Naive B cell (primary cell): ENCODE data around the gene JAM3. TPM values are rescaled to one million over a fixed set of nuclear protein-coding genes. Genes with fewer than 3 reads are reported as not detected.

Experiments used
- ATAC-seq, 2 donors: fragments of 150-1000 bp; cut with Tn5 transposase; 2 replicates each; pipeline ENCODE4 v1.10.0; 2021; ENCODE audit warnings: low read depth in 2 of 2, mild to moderate bottlenecking in 2 of 2, moderate library complexity in 2 of 2
- DNase-seq: peaks from one replicate; pipeline ENCODE4 v3.0.0; 2022
- H3K27ac Mint-ChIP-seq, 6 donors: one replicate each; pipeline ENCODE4 v1.8.0; 2020 to 2022; ENCODE audit warnings: mild to moderate bottlenecking in 6 of 6, mixed read lengths in 6 of 6, moderate library complexity in 5 of 6, inconsistent platforms in 2 of 6
- H3K27me3 Mint-ChIP-seq, 3 donors: one replicate each; pipeline ENCODE4 v1.8.0; 2021 to 2022; ENCODE audit warnings: mixed read lengths in 3 of 3, mild to moderate bottlenecking in 1 of 3
- H3K36me3 Mint-ChIP-seq, 2 donors: one replicate each; pipeline ENCODE4 v1.8.0; 2020 to 2022; ENCODE audit warnings: mixed read lengths in 2 of 2, inconsistent platforms in 1 of 2, mild to moderate bottlenecking in 1 of 2
- H3K4me1 Mint-ChIP-seq, 3 donors: one replicate each; pipeline ENCODE4 v1.8.0; 2020 to 2022; ENCODE audit warnings: mixed read lengths in 3 of 3, inconsistent platforms in 1 of 3, mild to moderate bottlenecking in 1 of 3, moderate library complexity in 1 of 3
- H3K4me3 Mint-ChIP-seq, 8 donors: one replicate each; pipeline ENCODE4 v1.8.0; 2020 to 2022; ENCODE audit warnings: mild to moderate bottlenecking in 8 of 8, mixed read lengths in 8 of 8, moderate library complexity in 8 of 8, inconsistent platforms in 2 of 8
- H3K9me3 Mint-ChIP-seq, 7 donors: one replicate each; pipeline ENCODE4 v1.8.0; 2020 to 2022; ENCODE audit warnings: mixed read lengths in 7 of 7, mild to moderate bottlenecking in 5 of 7, inconsistent platforms in 2 of 7, moderate library complexity in 1 of 7
- polyA plus RNA-seq, 6 donors: library from polyadenylated mRNA; unstranded; fragments of 300-500 nt; fragmentation: Illumina TruSeq; gene quantifications; one replicate each; pipeline ENCODE4 v1.2.3, GENCODE V29; 2021; ENCODE audit warnings: low read depth in 6 of 6

JAM3 gene
- polyA plus RNA-seq = 10 to 100 TPM in 1 of 6 donors, 1 to 10 TPM in 5; 5.3 to 10.6 (median 6.5) TPM

DNA sequence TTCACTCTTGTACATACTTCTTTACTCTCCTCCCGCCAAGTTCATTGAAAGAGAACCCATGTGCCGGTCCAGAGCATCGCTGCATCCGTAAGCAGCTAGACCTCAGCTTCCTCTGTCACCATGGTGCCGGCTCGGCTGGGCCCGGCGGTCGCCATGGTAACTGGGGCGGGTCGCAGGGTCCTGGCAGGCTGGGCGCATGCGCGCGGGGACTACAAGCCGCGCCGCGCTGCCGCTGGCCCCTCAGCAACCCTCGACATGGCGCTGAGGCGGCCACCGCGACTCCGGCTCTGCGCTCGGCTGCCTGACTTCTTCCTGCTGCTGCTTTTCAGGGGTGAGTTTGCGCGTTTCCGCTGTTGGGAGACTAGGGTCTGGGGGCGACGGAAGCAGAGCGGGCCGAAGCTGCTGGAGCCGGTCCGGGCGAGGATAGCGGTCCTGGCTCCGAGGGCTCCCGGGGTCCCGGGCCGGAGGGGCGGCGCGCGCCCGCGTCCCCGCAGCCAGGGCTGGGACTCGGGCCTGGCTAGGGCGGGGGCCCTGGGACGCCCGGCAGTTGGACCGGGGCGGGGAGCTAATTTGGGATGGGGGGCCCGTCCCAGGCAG lies at the start of gene JAM3:
JAM3 (plus strand) TSS at position 244 of the 597 bp plus-strand sequence; CDS start at position 256, 12 bp downstream.
- peak; percentile 99 for DNase-seq
- peak; percentile 91 to 93 for ATAC-seq
- H3K4me1 Mint-ChIP-seq = peaks cover 18 to 34% (median 29%) of the 10 kb centered on the region in 3 donors
- H3K9me3 Mint-ChIP-seq = no peaks in the 10 kb centered on the region
- H3K4me3 Mint-ChIP-seq = peak within 1 kb of the TSS; percentile 87 to 97 (median 94)
- H3K36me3 Mint-ChIP-seq = no peaks in the 10 kb centered on the region
- H3K27me3 Mint-ChIP-seq = peaks cover 0 to 34% (median 13%) of the 10 kb centered on the region in 3 donors
- H3K27ac Mint-ChIP-seq = peak within 1 kb of the TSS; percentile 93 to 99 (median 96)

DNA sequence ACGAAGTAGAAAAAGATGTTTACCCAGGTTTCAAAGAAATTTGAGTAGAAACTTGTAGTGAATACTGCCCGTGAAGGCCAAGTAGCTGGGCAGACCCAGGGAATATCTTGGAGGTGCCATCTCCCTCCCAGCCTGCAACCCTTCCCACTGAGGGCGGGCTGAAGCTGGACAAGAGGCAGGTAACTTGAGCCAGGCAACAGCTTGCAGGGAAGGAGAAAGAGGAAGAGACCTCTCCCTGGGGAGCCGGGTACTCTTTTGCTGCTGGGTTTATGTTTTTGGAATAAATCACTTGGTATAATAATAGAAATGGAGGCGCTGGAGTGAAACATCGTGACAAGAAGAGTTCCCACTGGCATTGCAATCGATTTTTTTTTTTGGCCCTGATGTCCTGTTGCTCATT lies 49.4 kb upstream of the JAM3 start:
- no peaks in the 10 kb centered on the region for H3K9me3 Mint-ChIP-seq
- DNase-seq (no peak), ATAC-seq (no peak)
- no peak overlapping the region for H3K4me3 Mint-ChIP-seq
- peaks cover 16 to 35% (median 17%) of the 10 kb centered on the region in 3 donors for H3K27me3 Mint-ChIP-seq
- H3K4me1 Mint-ChIP-seq = peaks cover 0 to 5% (median 0%) of the 10 kb centered on the region in 3 donors
- no peaks in the 10 kb centered on the region for H3K36me3 Mint-ChIP-seq
- H3K27ac Mint-ChIP-seq = peak overlapping the region in 1 of 6 donors; percentile 35

DNA sequence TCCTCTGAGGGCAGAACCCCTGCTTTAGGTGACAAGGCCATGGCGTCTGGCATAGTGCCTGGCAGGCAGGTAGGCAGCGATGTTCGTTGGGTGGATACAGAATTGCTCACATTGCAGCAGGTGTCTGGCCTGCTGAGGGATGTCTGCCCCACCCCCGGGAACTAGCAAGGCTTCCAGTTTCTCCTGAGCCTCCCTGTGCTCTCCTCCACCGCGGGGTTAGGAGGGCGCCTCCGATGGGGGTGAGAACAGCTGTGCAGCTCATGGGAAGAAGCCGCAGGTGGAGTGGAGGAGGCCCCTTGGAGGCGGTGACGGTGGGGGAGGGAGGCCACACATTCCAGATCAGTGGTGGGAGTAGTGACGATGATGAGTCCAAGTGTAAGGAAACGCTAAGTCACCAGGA lies 48.3 kb upstream of the JAM3 start:
- H3K9me3 Mint-ChIP-seq = no peaks in the 10 kb centered on the region
- H3K4me1 Mint-ChIP-seq = peaks cover 0 to 5% (median 0%) of the 10 kb centered on the region in 3 donors
- H3K4me3 Mint-ChIP-seq = no peak overlapping the region
- no peak for ATAC-seq
- DNase-seq = no peak
- peak overlapping the region in 1 of 6 donors; percentile 92 for H3K27ac Mint-ChIP-seq
- no peaks in the 10 kb centered on the region for H3K36me3 Mint-ChIP-seq
- peaks cover 24 to 35% (median 26%) of the 10 kb centered on the region in 3 donors for H3K27me3 Mint-ChIP-seq

DNA sequence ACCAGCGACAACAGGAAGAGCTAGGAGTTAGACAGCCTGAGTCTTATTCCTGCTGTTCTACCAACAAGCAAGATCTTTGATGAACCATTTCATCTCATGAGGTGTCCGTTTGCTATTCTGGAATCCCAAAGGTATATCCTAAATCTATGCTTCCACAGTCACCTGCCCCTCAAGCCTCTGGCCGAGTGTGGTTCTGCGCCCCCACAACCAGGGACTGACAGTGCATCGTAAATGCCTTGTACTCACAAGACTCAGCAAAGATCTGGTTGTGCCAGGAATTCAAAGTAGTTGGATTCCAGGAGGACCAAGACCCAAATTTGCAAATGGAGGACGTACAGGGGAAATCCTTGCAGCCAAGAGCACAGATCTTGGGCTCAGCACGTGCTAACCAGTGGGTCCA lies 47.5 kb upstream of the JAM3 start:
- Mint-ChIP-seq H3K27ac (no peak overlapping the region), H3K9me3 (no peaks in the 10 kb centered on the region), H3K4me3 (no peak overlapping the region), H3K4me1 (peaks cover 0 to 5% (median 0%) of the 10 kb centered on the region in 3 donors), H3K27me3 (peaks cover 23 to 42% (median 31%) of the 10 kb centered on the region in 3 donors), H3K36me3 (no peaks in the 10 kb centered on the region)
- no peak for DNase-seq
- no peak for ATAC-seq

DNA sequence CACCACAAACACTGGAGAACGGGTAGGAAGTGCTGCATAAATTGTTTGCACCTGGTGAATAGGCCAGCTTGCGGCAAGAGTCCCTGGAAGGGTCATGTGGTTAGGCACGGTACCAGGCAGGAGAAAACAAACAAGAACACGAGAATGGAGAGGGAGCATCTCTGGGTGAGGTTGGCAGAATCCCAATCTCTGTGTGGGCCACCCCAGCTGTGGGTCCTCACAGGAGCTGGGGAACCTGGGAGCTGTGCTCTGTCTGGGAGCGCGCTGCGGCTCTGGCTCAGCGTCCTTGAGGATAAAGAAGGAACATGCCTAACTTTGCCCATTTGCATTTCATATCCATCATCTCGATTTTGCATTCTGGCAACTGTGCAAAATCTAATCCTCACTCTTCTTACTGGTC lies 46.1 kb upstream of the JAM3 start:
- no peak overlapping the region for H3K4me3 Mint-ChIP-seq
- DNase-seq (no peak), ATAC-seq (no peak)
- H3K27me3 Mint-ChIP-seq = peaks cover 22 to 45% (median 31%) of the 10 kb centered on the region in 3 donors
- H3K27ac Mint-ChIP-seq = no peak overlapping the region
- peaks cover 0 to 5% (median 0%) of the 10 kb centered on the region in 3 donors for H3K4me1 Mint-ChIP-seq
- no peaks in the 10 kb centered on the region for H3K36me3 Mint-ChIP-seq
- H3K9me3 Mint-ChIP-seq = no peaks in the 10 kb centered on the region

DNA sequence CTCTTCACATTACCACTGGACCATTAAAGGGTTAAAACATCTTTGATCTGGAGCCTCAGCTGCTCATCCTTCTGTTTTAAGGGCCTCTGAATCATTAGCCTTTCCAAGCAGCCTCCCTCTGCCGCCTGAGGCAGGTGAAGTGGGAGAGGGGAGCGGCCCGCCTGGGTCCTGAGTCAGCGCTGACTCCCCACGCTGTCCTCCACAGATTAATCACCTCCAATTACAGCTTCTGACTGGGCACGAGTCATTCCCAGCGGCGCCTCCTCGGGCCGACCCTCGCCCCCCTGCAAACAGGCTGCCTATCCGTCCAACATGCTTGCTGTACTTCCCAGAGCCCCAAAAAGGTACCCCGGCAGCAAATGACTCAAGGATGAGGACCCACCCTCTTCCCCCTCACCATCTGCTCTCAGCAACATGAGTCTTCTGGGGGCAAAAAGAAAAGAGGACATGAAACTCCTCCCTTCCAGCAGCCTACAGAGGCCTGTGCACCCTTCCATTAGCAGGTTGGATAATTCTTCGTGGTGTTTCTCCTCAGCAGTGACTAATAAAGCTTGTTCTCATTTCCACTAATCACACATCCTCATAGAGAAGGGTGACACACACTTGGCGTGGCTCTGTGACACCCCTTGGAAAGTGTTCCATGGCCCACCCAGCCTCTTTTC lies 44.3 kb upstream of the JAM3 start:
- Mint-ChIP-seq H3K27me3 (peaks cover 22 to 58% (median 39%) of the 10 kb centered on the region in 3 donors), H3K4me1 (peaks cover 0 to 5% (median 0%) of the 10 kb centered on the region in 3 donors), H3K4me3 (peak overlapping the region in 1 of 8 donors; percentile 70), H3K36me3 (no peaks in the 10 kb centered on the region), H3K9me3 (no peaks in the 10 kb centered on the region), H3K27ac (no peak overlapping the region)
- ATAC-seq = no peak
- no peak for DNase-seq

DNA sequence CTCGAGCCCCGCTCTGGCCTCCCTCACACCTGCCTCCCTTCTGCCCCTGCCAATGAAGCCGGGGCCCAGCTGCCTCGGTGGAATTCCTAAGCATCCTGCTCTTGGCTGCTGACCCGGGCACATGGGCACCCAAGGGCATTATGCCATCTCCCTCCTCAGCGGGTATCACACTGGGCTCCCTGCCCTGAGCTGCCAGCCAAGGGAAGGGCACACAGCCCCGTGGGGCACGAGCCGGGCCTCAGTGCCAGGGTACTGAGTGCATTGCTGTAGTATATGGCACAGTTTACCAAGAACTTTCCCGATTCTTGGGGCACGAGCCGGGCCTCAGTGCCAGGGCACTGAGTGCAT lies 43.8 kb upstream of the JAM3 start:
- H3K27ac Mint-ChIP-seq = no peak overlapping the region
- H3K4me1 Mint-ChIP-seq = no peaks in the 10 kb centered on the region
- no peak overlapping the region for H3K4me3 Mint-ChIP-seq
- no peak for ATAC-seq
- no peak for DNase-seq
- H3K27me3 Mint-ChIP-seq = peaks cover 24 to 60% (median 39%) of the 10 kb centered on the region in 3 donors
- no peaks in the 10 kb centered on the region for H3K9me3 Mint-ChIP-seq
- no peaks in the 10 kb centered on the region for H3K36me3 Mint-ChIP-seq

DNA sequence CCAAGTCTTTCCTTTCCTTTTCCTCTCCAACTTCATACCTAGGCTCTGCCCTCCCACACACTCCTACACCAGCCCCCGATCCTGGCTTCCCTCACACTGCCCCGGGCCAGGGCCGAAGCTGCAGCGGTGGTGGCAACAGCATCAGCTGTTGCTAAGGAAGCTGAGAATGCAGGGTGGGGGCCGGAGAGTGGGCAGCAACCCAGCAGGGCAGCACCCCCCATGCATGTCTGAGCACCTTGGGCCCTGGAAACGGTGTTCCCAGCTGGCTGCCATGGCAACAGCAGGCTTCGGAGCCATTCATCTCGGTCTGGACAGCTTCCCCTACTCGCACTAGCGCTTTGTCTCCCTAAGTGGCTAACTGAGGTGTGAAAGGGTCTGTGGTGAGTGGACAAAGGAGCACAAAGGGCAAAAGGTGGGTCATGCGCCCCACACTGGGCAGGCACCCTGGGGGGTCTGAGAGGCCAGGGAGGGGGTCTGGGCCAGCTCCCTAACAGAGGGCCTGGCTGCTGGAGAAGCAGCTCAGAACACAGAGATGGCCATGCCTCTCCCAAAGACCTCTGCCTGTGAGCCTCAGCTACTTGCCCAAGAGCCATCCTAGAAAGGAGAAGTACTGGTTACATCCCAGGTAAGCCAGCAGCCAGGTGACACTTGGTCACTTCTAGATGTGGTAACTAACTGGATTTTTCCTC lies 42.1 kb upstream of the JAM3 start:
- H3K36me3 Mint-ChIP-seq = no peaks in the 10 kb centered on the region
- peak overlapping the region in 1 of 8 donors; percentile 82 for H3K4me3 Mint-ChIP-seq
- ATAC-seq (no peak), DNase-seq (no peak)
- H3K4me1 Mint-ChIP-seq = no peaks in the 10 kb centered on the region
- no peak overlapping the region for H3K27ac Mint-ChIP-seq
- H3K9me3 Mint-ChIP-seq = no peaks in the 10 kb centered on the region
- peaks cover 34 to 69% (median 45%) of the 10 kb centered on the region in 3 donors for H3K27me3 Mint-ChIP-seq

DNA sequence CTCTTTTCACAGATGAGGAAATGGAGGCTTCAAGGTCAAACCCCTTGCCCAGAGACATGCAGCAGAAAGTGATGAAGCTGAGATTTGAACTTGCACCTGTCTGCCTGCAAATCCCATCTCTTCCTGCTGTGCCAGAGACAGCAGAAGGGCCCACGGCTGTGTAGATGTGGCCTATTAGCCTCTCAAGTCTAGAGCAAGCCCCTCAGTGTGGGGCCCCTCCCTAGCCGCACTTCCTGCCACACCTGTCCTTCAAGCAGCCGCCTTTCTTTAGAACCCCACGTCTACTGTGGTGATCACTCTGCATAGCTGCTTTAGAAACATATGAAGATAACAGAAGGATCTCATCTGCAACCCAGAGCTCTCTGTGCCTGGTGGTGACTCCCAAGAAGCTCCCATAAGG lies 41.2 kb upstream of the JAM3 start:
- H3K9me3 Mint-ChIP-seq = no peaks in the 10 kb centered on the region
- H3K4me1 Mint-ChIP-seq = peaks cover 0 to 5% (median 2%) of the 10 kb centered on the region in 3 donors
- no peak for DNase-seq
- H3K27me3 Mint-ChIP-seq = peaks cover 40 to 76% (median 54%) of the 10 kb centered on the region in 3 donors
- H3K27ac Mint-ChIP-seq = no peak overlapping the region
- no peak overlapping the region for H3K4me3 Mint-ChIP-seq
- ATAC-seq = no peak
- no peaks in the 10 kb centered on the region for H3K36me3 Mint-ChIP-seq

DNA sequence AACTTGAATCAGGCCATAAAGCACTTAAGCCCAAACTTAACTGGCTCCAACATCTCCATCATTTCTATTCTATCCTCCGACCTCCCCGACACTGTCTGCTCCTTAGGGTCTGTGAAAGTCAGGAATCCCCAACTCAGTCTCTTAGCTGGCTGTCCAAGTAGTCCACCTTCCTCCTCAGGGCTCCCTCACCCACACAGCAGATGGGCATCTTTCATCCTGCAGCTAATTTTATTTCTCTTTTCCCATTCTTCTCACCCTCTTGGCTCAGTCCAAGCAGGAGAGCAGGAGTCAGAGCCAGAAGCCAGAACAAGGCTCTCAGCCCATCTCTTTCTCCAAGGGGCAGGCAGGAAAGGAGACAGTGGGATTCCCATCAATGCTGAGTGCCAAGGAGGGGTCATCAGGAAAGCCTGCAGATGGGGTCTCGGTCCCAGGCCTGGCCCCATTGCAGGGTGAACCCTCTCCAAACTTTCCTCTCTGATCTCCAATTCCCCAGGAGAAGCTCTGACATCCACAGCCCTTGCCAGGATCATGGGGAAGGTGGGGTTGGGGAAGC lies 40.4 kb upstream of the JAM3 start:
- DNase-seq (no peak), ATAC-seq (no peak)
- no peaks in the 10 kb centered on the region for H3K9me3 Mint-ChIP-seq
- H3K4me1 Mint-ChIP-seq = peaks cover 0 to 7% (median 5%) of the 10 kb centered on the region in 3 donors
- H3K4me3 Mint-ChIP-seq = no peak overlapping the region
- H3K27me3 Mint-ChIP-seq = peaks cover 40 to 83% (median 59%) of the 10 kb centered on the region in 3 donors
- H3K36me3 Mint-ChIP-seq = no peaks in the 10 kb centered on the region
- no peak overlapping the region for H3K27ac Mint-ChIP-seq

DNA sequence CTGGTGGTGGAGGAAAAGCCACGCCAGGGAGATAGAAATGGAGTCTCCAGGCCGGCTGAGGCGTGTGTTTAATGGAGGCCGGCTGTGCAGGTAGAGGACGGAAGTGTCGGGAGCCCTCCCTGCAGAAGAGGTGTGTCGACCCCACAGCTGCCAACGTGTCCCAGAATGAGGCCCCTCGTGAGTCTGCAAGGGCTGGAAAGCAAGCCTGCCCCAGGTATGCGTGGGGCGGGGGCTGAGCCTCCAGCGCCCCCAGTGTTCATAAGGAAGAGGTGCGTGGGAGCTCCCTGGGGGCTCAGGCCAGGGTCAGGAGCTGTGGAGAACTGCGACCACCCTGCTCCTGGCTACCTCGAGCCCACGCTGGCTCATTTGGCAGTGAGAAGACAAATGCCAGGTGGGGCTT lies 38.0 kb upstream of the JAM3 start:
- Mint-ChIP-seq H3K4me1 (peaks cover 0 to 16% (median 11%) of the 10 kb centered on the region in 3 donors), H3K9me3 (no peaks in the 10 kb centered on the region), H3K36me3 (no peaks in the 10 kb centered on the region), H3K27ac (peak overlapping the region in 2 of 6 donors; percentile 18 to 76), H3K27me3 (peaks cover 30 to 87% (median 63%) of the 10 kb centered on the region in 3 donors), H3K4me3 (peak overlapping the region in 1 of 8 donors; percentile 59)
- no peak for ATAC-seq
- DNase-seq = no peak

DNA sequence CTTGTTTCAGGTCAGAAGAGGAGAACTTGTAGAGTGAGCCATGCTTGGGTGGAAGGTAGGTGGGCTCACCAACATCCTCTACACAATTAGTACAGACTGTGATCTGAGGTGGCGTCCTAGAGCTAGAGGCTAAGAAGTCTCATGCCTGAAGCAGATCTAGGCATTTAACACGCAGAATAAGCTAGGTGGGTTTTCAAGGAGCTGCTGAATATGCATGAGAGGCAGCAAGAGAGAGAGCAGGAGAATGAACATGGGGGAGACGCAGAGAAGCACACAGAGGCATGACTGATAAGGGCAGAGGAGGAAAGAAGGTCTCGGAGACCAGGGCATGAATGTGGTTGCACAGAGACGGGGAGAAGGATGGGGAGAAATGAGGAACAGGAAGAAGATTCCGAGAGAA lies 36.8 kb upstream of the JAM3 start:
- no peaks in the 10 kb centered on the region for H3K36me3 Mint-ChIP-seq
- DNase-seq = no peak
- peak overlapping the region in 1 of 6 donors; percentile 6 for H3K27ac Mint-ChIP-seq
- peak overlapping the region in 1 of 8 donors; percentile 16 for H3K4me3 Mint-ChIP-seq
- no peaks in the 10 kb centered on the region for H3K9me3 Mint-ChIP-seq
- ATAC-seq = no peak
- peaks cover 0 to 20% (median 12%) of the 10 kb centered on the region in 3 donors for H3K4me1 Mint-ChIP-seq
- peaks cover 24 to 79% (median 62%) of the 10 kb centered on the region in 3 donors for H3K27me3 Mint-ChIP-seq

DNA sequence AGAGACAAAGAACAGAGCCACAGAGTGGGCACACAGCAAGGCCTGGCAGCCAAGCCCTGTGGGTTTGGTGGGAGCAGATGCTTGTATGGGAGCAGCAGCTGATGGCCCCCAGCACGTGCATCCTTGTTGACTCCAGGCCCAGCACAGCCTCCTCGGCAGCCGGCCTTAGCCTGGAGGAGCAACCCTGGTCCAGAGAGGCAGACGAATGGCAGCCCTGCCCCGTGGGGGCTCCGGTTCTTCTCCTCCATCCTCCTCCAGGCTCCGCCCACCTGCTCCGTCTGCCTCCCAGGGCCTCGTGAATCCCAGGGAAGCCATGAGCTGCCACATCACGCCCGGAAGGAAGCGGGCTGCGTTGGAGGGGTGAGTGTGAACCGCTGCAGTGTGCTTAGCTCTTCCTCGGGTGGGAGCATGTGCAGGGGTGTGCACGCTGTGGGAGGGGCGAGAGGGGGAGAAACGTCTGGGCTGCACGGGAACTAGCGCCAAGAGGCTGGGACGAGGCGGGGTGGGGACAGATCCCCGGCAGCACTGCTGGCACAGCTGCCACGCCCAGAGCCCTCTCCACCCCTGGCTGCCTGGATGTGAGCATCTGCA lies 36.3 kb upstream of the JAM3 start:
- peak overlapping the region in 1 of 8 donors; percentile 16 for H3K4me3 Mint-ChIP-seq
- no peaks in the 10 kb centered on the region for H3K36me3 Mint-ChIP-seq
- H3K4me1 Mint-ChIP-seq = peaks cover 3 to 23% (median 16%) of the 10 kb centered on the region in 3 donors
- H3K27me3 Mint-ChIP-seq = peaks cover 18 to 76% (median 62%) of the 10 kb centered on the region in 3 donors
- no peak overlapping the region for H3K27ac Mint-ChIP-seq
- H3K9me3 Mint-ChIP-seq = no peaks in the 10 kb centered on the region
- DNase-seq (no peak), ATAC-seq (no peak)
